ENCODE measurements around the gene IL16.

IL16 gene

GRCh38 chr15:81271761-81272644, 75.3 kb downstream of the IL16 start:
- Histone ChIP-seq H3K36me3 (ENCODE audit: control insufficient read depth in 1 of 2, insufficient read depth in 2 of 2, low read length in 2 of 2) (no peaks in the 10 kb centered on the region), H3K27me3 (ENCODE audit: control insufficient read depth in 1 of 2, insufficient read depth in 2 of 2, low read length in 2 of 2) (no peaks in the 10 kb centered on the region), H3K9me3 (ENCODE audit: control insufficient read depth in 1 of 2, low read length in 2 of 2) (no peaks in the 10 kb centered on the region), H3K27ac (ENCODE audit: low read depth, low read length) (no peak overlapping the region), H3K4me3 (ENCODE audit: low read depth in 1 of 2, low read length in 2 of 2) (no peak overlapping the region), H3K9ac (ENCODE audit: low read depth in 1 of 2, low read length in 2 of 2) (no peak overlapping the region), H3K4me1 (ENCODE audit: control insufficient read depth in 1 of 2, insufficient read depth in 2 of 2, low read length in 2 of 2) (no peaks in the 10 kb centered on the region)

GRCh38 chr15:81273200-81273599, 76.5 kb downstream of the IL16 start:
- Histone ChIP-seq H3K36me3 (ENCODE audit: control insufficient read depth in 1 of 2, insufficient read depth in 2 of 2, low read length in 2 of 2) (no peaks in the 10 kb centered on the region), H3K27me3 (ENCODE audit: control insufficient read depth in 1 of 2, insufficient read depth in 2 of 2, low read length in 2 of 2) (no peaks in the 10 kb centered on the region), H3K4me1 (ENCODE audit: control insufficient read depth in 1 of 2, insufficient read depth in 2 of 2, low read length in 2 of 2) (no peaks in the 10 kb centered on the region), H3K27ac (ENCODE audit: low read depth, low read length) (no peak overlapping the region), H3K9ac (ENCODE audit: low read depth in 1 of 2, low read length in 2 of 2) (no peak overlapping the region), H3K9me3 (ENCODE audit: control insufficient read depth in 1 of 2, low read length in 2 of 2) (no peaks in the 10 kb centered on the region), H3K4me3 (ENCODE audit: low read depth in 1 of 2, low read length in 2 of 2) (no peak overlapping the region)

GRCh38 chr15:81273855-81274254, 77.2 kb downstream of the IL16 start:
- Histone ChIP-seq H3K27me3 (ENCODE audit: control insufficient read depth in 1 of 2, insufficient read depth in 2 of 2, low read length in 2 of 2) (no peaks in the 10 kb centered on the region), H3K9ac (ENCODE audit: low read depth in 1 of 2, low read length in 2 of 2) (no peak overlapping the region), H3K27ac (ENCODE audit: low read depth, low read length) (no peak overlapping the region), H3K36me3 (ENCODE audit: control insufficient read depth in 1 of 2, insufficient read depth in 2 of 2, low read length in 2 of 2) (no peaks in the 10 kb centered on the region), H3K4me1 (ENCODE audit: control insufficient read depth in 1 of 2, insufficient read depth in 2 of 2, low read length in 2 of 2) (no peaks in the 10 kb centered on the region), H3K9me3 (ENCODE audit: control insufficient read depth in 1 of 2, low read length in 2 of 2) (no peaks in the 10 kb centered on the region), H3K4me3 (ENCODE audit: low read depth in 1 of 2, low read length in 2 of 2) (no peak overlapping the region)

GRCh38 chr15:81274255-81274654, 77.6 kb downstream of the IL16 start:
- no peak overlapping the region for H3K27ac ChIP-seq (ENCODE audit: low read depth, low read length)
- no peaks in the 10 kb centered on the region for H3K4me1 ChIP-seq (ENCODE audit: control insufficient read depth in 1 of 2, insufficient read depth in 2 of 2, low read length in 2 of 2)
- H3K9me3 ChIP-seq (ENCODE audit: control insufficient read depth in 1 of 2, low read length in 2 of 2): no peaks in the 10 kb centered on the region
- no peaks in the 10 kb centered on the region for H3K36me3 ChIP-seq (ENCODE audit: control insufficient read depth in 1 of 2, insufficient read depth in 2 of 2, low read length in 2 of 2)
- no peaks in the 10 kb centered on the region for H3K27me3 ChIP-seq (ENCODE audit: control insufficient read depth in 1 of 2, insufficient read depth in 2 of 2, low read length in 2 of 2)
- H3K4me3 ChIP-seq (ENCODE audit: low read depth in 1 of 2, low read length in 2 of 2): no peak overlapping the region
- H3K9ac ChIP-seq (ENCODE audit: low read depth in 1 of 2, low read length in 2 of 2): no peak overlapping the region

- Histone ChIP-seq H3K4me1 (ENCODE audit: control insufficient read depth in 1 of 2, insufficient read depth in 2 of 2, low read length in 2 of 2) (no peaks in the 10 kb centered on the region), H3K36me3 (ENCODE audit: control insufficient read depth in 1 of 2, insufficient read depth in 2 of 2, low read length in 2 of 2) (no peaks in the 10 kb centered on the region), H3K9me3 (ENCODE audit: control insufficient read depth in 1 of 2, low read length in 2 of 2) (no peaks in the 10 kb centered on the region), H3K27ac (ENCODE audit: low read depth, low read length) (no peak overlapping the region), H3K9ac (ENCODE audit: low read depth in 1 of 2, low read length in 2 of 2) (no peak overlapping the region), H3K4me3 (ENCODE audit: low read depth in 1 of 2, low read length in 2 of 2) (no peak overlapping the region), H3K27me3 (ENCODE audit: control insufficient read depth in 1 of 2, insufficient read depth in 2 of 2, low read length in 2 of 2) (no peaks in the 10 kb centered on the region)
Observed at GRCh38 chr15:81274931-81275707, 78.4 kb downstream of the IL16 start.

GRCh38 chr15:81275711-81276392, 79.2 kb downstream of the IL16 start:
- Histone ChIP-seq H3K27ac (ENCODE audit: low read depth, low read length) (no peak overlapping the region), H3K36me3 (ENCODE audit: control insufficient read depth in 1 of 2, insufficient read depth in 2 of 2, low read length in 2 of 2) (no peaks in the 10 kb centered on the region)

GRCh38 chr15:81276967-81277366, 80.3 kb downstream of the IL16 start:
- Histone ChIP-seq H3K4me1 (ENCODE audit: control insufficient read depth in 1 of 2, insufficient read depth in 2 of 2, low read length in 2 of 2) (no peaks in the 10 kb centered on the region), H3K9ac (ENCODE audit: low read depth in 1 of 2, low read length in 2 of 2) (no peak overlapping the region), H3K9me3 (ENCODE audit: control insufficient read depth in 1 of 2, low read length in 2 of 2) (no peaks in the 10 kb centered on the region), H3K27me3 (ENCODE audit: control insufficient read depth in 1 of 2, insufficient read depth in 2 of 2, low read length in 2 of 2) (no peaks in the 10 kb centered on the region), H3K4me3 (ENCODE audit: low read depth in 1 of 2, low read length in 2 of 2) (no peak overlapping the region), H3K36me3 (ENCODE audit: control insufficient read depth in 1 of 2, insufficient read depth in 2 of 2, low read length in 2 of 2) (no peaks in the 10 kb centered on the region), H3K27ac (ENCODE audit: low read depth, low read length) (no peak overlapping the region)

More at GRCh38 chr15:81275711-81276392, 79.2 kb downstream of the IL16 start:
- no peak overlapping the region for H3K4me3 ChIP-seq (ENCODE audit: low read depth in 1 of 2, low read length in 2 of 2)
- H3K27me3 ChIP-seq (ENCODE audit: control insufficient read depth in 1 of 2, insufficient read depth in 2 of 2, low read length in 2 of 2): no peaks in the 10 kb centered on the region
- H3K9me3 ChIP-seq (ENCODE audit: control insufficient read depth in 1 of 2, low read length in 2 of 2): no peaks in the 10 kb centered on the region
- no peaks in the 10 kb centered on the region for H3K4me1 ChIP-seq (ENCODE audit: control insufficient read depth in 1 of 2, insufficient read depth in 2 of 2, low read length in 2 of 2)
- H3K9ac ChIP-seq (ENCODE audit: low read depth in 1 of 2, low read length in 2 of 2): no peak overlapping the region

GRCh38 chr15:81277851-81278250, 81.2 kb downstream of the IL16 start:
- Histone ChIP-seq H3K4me3 (ENCODE audit: low read depth in 1 of 2, low read length in 2 of 2) (no peak overlapping the region), H3K9me3 (ENCODE audit: control insufficient read depth in 1 of 2, low read length in 2 of 2) (no peaks in the 10 kb centered on the region), H3K27ac (ENCODE audit: low read depth, low read length) (no peak overlapping the region), H3K4me1 (ENCODE audit: control insufficient read depth in 1 of 2, insufficient read depth in 2 of 2, low read length in 2 of 2) (no peaks in the 10 kb centered on the region), H3K27me3 (ENCODE audit: control insufficient read depth in 1 of 2, insufficient read depth in 2 of 2, low read length in 2 of 2) (no peaks in the 10 kb centered on the region), H3K9ac (ENCODE audit: low read depth in 1 of 2, low read length in 2 of 2) (no peak overlapping the region), H3K36me3 (ENCODE audit: control insufficient read depth in 1 of 2, insufficient read depth in 2 of 2, low read length in 2 of 2) (no peaks in the 10 kb centered on the region)

- Histone ChIP-seq H3K9ac (ENCODE audit: low read depth in 1 of 2, low read length in 2 of 2) (no peak overlapping the region), H3K4me3 (ENCODE audit: low read depth in 1 of 2, low read length in 2 of 2) (no peak overlapping the region), H3K27ac (ENCODE audit: low read depth, low read length) (no peak overlapping the region), H3K4me1 (ENCODE audit: control insufficient read depth in 1 of 2, insufficient read depth in 2 of 2, low read length in 2 of 2) (no peaks in the 10 kb centered on the region), H3K9me3 (ENCODE audit: control insufficient read depth in 1 of 2, low read length in 2 of 2) (no peaks in the 10 kb centered on the region), H3K36me3 (ENCODE audit: control insufficient read depth in 1 of 2, insufficient read depth in 2 of 2, low read length in 2 of 2) (no peaks in the 10 kb centered on the region), H3K27me3 (ENCODE audit: control insufficient read depth in 1 of 2, insufficient read depth in 2 of 2, low read length in 2 of 2) (no peaks in the 10 kb centered on the region)
Observed at GRCh38 chr15:81278306-81279029, 81.8 kb downstream of the IL16 start.

Data from duodenal mucosa (tissue), 2 donors.